ENCODE results near the gene LMLN.
"Not testable (repeated sequence)": the region's sequence is repeated elsewhere in the genome, so short reads cannot be mapped to it uniquely, and the experiment has no call there.

Gene LMLN

DNA sequence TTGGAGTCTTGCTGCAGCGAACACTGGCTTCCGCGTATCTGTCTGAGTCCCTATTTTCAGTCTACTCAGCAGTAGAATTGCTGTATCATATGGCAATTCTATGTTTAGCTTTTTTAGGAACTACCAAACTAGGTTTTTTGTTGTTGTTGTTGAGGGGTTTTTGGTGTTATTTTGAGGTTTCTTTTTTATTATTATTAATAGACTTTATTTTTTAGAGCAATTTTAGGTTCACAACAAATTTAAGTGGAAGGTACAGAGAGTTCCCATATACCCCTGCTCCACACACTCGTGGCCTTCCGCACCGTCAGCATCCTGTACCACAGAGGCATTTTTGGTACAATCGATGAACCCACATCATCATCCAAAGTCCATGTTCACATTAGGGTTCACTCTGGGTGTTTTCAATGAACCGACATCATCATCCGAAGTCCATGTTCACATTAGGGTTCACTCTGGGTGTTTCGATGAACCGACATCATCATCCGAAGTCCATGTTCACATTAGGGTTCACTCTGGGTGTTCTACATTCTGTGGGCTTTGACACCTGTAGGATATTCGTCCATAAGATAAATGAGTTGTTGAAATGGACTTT is 67.9 kb downstream of the LMLN start:
- no peak for DNase-seq

- DNase-seq: no peak
Measured at GRCh38 chr3:198028718-198029117, 68.7 kb downstream of the LMLN start.

DNA sequence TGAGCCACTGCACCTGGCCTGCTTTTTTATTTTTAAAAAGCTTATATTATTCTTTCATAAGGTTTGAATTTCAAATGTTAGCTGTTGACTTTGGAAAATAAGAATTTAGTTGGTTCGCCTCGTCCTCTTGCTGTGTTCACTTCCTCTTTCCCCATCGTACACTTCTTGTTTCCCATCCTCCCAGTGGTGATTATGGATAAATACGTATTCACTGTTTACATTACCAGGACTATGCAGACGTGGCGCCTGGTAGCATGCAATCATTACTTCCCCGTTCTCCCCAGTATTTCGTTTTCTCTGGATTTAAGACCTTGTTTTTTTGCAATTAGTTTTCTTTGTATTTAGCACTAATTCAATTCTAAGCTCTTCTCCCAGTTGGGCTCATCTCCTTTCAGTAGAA is 70.1 kb downstream of the LMLN start:
- DNase-seq: no peak

DNA sequence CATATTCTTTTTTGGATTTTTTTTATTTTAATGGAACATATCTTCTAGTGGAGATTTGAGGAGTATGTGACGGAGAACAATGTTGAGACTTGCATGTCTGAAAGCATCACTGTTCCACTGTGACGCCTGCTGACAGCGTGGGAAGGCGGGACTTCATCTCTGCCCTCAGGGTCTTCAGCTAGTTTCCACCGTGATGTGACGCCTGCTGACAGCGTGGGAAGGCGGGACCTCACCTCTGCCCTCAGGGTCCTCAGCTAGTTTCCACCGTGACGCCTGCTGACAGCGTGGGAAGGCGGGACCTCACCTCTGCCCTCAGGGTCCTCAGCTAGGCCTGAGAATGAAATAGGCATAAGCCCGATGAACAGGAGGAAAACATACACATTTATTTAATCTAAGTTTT is 70.7 kb downstream of the LMLN start:
- DNase-seq: no peak

DNA sequence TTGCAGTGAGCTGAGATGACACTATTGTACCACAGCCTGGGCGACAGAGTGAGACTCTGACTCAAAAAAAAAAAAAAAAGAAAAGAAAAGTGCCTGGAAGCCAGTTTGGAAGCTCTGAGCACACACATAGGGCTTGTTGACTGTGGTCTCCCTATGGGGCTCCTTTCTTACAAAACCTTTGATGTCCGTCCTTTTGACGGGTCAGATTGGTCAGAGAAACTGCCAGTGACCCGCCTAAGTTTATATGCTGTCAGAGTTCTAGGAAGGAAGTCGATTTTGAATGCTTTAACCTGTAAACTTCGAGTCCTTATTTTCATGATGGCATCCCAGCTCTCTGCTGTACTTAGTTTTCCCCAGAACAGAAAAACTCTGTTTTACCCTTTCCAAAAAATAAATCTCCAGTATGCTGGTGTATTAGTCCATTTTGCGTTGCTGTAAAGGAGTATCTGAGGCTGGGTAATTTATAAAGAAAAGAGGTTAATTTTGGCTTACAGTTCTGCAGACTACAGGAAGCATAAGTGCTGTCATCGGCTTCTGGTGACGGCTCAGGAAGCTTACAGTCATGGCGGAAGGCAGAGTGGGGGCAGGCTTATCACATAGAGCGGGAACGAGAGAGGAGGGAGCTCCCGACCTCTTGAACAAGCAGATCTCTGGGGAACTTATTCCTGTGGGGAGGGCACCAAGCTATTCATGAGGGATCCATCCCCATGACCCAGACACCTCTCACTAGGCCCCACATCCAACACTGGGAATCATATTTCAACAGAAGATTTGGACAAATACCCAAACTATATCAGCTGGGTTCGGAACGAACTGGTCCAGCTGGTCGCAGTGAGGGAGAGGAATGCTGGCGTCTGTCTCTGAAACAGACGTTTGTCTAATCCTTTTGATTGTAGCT is 72.3 kb downstream of the LMLN start:
- no peak for DNase-seq

DNA sequence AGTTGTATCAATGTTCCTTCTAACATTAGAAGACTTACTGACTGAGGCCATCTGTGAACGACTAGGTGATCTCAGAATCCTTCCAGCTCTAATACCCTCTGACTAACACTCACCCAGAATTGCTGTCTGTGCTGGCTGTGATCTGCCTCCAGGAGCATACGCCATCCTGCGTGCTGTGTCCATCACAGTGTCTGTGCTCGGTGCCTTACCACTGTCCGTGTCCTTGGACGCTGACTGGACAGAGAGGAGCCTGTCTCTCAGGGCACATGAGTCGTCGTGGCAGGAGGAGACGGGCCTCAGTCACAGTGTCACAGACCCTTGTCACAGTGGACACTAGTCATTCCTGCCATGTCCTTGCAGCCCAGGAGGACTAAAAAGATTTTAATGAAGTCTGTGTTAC is 83.1 kb downstream of the LMLN start:
- no peak for DNase-seq

GRCh38 chr3:198046120-198046857 is 86.3 kb downstream of the LMLN start:
- DNase-seq: no peak

GRCh38 chr3:198048445-198048844 is 88.4 kb downstream of the LMLN start:
- no peak for DNase-seq

DNA sequence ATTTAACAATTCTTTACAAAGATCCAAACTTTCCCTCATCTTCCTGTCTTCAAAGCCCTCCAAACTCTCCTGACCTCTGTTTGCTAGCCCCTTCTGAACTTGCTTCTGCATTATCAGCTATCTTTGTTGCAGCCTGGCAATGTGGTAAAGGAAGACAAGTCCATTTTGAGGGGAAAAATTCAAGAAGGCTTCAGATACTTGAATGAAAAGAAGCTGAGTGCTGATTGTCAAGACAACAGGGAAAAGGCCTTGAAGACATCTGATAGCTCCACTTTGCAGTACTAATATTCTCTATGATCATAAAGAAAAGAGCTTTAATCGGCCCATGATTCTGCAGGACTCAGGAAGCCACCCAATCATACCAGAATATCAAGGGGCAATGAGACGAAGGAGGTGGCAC is 91.8 kb downstream of the LMLN start:
- DNase-seq: no peak

- DNase-seq: not testable (repeated sequence)
Measured at GRCh38 chr3:198053462-198053861, 93.4 kb downstream of the LMLN start.

- DNase-seq: no peak
Measured at GRCh38 chr3:198061119-198062067, 101.4 kb downstream of the LMLN start.

DNA sequence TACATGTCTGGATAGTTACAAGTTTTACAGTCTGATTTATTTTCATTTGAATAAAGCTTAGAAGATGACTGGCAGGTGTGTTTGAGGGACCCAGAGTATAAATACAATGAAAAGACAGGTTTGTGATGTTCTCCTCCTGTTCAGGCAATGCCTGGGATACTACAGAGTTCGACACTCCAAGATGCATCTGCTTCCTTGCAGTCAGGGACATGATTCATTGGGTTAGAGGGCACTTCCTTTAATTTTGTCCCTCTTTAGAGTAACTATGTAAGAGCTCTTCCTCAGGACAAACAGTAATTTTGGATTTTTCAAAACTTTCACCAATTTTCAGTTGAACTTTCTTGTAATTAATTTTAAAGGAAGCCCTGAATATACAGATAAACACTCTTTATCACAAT is 102.0 kb downstream of the LMLN start:
- DNase-seq: no peak

DNA sequence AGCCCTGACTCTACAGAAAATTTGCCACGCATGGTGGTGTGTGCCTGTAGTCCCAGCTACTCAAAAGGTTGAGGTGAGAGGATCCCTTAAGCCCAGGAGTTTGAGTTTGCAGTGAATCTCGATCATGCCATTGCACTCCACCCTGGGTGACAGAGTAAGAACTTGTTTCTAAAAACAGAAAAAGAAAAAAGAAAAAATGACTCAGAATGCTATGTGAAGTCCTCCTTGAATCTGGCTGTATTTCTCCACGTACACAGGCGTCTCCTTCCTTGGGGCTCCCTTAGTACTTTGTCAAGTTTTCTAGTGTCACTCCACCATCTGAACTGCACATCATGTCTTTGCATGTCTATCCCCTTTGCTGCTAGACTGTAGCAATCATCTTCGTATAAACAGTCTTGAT is 104.4 kb downstream of the LMLN start:
- DNase-seq: no peak

GRCh38 chr3:198065897-198066296 is 105.9 kb downstream of the LMLN start:
- DNase-seq: no peak

GRCh38 chr3:198067416-198067815 is 107.4 kb downstream of the LMLN start:
- DNase-seq: no peak

- no peak for DNase-seq
Measured at GRCh38 chr3:198070871-198071270, 110.9 kb downstream of the LMLN start.

DNA sequence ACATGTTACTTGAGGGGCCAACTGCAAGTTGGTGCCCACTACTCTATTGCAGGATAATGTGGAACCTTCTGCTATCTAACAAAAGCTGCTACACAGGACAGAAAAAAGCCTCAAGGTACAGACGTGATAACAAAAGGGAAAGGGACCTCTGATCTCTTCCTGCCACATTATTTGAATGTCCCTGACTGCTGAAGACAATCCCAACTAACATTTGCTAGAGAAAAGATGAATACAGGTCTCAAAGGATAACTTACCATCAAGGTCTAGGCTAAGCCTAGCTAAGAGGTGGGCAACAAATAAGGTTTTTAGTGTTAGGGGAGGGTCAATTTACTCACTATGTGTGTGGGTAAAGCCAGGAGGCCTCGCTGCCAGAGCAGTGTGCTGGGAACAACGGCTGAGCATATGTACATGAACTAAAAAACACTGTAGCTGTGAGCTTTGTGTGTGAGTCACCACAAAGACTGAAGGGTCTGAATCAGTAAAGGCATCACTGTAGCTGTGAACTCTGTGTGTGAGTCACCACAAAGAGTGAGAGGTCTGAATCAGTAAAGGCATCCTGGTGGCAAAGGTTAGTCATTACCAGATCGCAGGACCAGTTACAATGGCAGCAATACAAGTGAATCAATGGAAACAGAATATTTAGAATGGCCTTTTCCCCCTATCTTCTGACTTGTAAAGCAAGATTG is 111.7 kb downstream of the LMLN start:
- DNase-seq: no peak

- no peak for DNase-seq
Measured at GRCh38 chr3:198076722-198077308, 116.8 kb downstream of the LMLN start.

DNA sequence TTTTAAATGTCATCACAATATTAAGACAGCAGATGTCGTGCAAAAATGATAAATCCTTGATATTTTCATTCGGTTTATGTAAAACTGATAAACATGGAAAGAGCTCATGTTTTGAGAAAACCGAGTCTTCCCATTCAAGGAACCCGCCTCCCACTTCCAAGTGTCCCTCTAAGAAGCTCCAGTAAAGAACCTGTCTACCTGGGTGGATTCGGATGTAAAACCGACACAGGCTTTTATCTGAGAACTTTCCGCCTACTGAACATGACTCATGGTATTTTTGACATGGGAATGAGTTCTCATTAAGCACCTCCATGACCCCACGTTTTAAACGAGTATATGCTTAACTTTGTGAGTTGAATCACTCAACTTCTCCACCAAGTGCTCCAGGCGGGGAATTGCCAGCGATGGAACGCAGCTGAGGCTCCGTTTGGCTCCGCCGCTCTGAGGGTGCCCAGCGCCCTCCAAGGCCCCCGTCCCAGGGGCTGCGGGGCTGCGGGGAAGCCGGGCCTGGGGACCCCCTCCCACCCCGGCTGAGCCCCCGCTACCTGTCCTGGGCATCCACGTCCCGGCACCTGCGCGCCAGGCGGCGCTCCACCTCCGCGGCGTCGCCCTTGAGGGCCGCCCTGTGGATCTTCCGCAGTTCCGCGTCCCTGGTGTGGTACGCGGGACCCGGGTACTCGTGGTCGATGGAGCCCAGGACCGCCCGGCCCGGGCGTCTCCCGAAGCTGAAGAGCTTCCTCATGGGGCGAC is 119.9 kb downstream of the LMLN start:
- DNase-seq: no peak

DNA sequence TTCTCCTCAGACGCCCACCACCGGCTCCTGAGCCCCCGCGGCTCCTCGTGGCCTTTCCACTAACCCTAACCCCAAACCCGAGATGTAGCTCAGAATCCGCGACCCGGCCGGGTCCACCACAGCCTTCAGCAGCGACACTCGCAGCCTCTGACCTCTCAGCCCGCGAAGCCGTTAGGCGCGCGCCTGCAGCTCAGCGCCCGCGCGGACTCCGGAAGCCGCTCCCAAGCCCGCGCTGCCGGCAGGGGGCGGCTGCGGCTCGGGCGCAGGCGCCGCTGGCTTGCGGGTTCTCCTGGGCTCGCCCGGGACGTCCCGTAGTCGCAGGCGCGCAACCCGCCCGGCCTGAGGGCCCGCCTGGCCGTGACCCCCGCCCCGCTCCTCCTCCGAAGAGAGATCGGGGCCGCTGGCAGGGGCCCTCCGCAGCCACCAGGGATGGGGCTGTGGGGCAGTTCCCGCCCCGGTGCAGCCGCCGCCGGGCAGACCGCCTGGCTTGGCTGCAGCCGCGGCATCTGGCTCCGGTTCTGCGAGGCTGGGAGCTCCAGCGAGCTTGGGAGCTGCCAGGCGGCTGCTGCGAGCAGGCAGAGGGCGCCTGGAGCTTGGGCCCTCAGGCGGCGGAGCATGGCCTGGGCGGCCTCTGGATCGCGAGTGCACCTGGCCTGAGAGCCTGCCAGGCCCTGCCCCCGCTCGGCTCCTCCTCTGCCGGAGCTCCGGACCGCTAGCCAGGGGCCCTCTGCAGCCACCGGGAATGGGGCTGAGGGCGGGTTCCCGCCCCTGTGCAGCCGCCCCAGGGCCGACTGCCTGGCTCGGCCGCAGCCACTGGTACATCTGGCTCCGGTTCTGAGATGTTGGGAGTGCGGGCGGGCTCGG is 120.7 kb downstream of the LMLN start:
- no peak for DNase-seq

Measured in cerebellar nuclear complex (tissue), 1 donor.